WTC11 (cell line): Measurements from ENCODE around the gene IFFO2.

ENCODE experiments used
- GTF2I ChIP-seq: fragments of 250-450 bp; sonication (Bioruptor Pico); conservative IDR thresholded peaks from 2 replicates; pipeline ENCODE4 v1.4.0; 2021; ENCODE audit warnings: mild to moderate bottlenecking
- TF ChIP-seq, protein P1 (sequence below): sonication (generic); formaldehyde crosslinking; IDR thresholded peaks from 2 replicates; pipeline ENCODE4 v1.8.1; 2023; ENCODE audit warnings: mild to moderate bottlenecking, missing genetic modification reagents
- TF ChIP-seq, protein P2 (sequence below): sonication (generic); formaldehyde crosslinking; IDR thresholded peaks from 2 replicates; pipeline ENCODE4 v1.8.1; 2023; ENCODE audit warnings: mild to moderate bottlenecking, missing genetic modification reagents, borderline replicate concordance
- TF ChIP-seq, protein P3 (sequence below): fragments of 200-600 bp; IDR thresholded peaks from 2 replicates; pipeline ENCODE4 v1.8.0; 2022; ENCODE audit warnings: antibody characterized with exemption

DNA sequence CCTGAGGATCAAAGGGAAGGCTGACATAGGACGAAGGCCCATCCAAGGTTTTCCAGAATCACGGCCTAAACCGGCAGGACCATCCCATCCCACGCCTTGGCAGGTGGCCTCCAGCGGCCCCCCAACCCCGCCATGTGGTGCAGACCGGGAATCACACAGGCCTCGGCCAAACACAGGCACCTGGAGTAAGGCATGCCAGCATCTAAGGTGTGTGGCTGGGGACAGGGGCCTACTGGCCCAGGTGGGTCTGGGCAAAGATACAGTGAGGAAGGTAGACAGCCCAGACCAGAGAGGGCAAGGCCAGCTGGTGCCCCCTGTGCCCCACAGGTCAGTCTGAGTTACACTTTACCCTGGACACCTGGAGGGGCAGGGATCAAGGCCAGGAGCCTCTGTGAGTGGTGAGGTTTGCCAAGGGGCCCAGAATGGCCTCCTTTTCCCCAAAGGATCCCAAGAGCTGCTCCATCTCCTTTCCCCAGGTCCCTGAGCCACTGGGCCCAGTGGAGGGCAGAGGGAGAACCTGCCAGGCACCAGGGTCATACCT, 84.3 kb downstream of the IFFO2 start:
- no peak for TF ChIP-seq GTF2I (CRISPR knock-in tag)
- TF ChIP-seq, protein P1, sequence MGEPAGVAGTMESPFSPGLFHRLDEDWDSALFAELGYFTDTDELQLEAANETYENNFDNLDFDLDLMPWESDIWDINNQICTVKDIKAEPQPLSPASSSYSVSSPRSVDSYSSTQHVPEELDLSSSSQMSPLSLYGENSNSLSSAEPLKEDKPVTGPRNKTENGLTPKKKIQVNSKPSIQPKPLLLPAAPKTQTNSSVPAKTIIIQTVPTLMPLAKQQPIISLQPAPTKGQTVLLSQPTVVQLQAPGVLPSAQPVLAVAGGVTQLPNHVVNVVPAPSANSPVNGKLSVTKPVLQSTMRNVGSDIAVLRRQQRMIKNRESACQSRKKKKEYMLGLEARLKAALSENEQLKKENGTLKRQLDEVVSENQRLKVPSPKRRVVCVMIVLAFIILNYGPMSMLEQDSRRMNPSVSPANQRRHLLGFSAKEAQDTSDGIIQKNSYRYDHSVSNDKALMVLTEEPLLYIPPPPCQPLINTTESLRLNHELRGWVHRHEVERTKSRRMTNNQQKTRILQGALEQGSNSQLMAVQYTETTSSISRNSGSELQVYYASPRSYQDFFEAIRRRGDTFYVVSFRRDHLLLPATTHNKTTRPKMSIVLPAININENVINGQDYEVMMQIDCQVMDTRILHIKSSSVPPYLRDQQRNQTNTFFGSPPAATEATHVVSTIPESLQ (CRISPR knock-in tag): no peak
- TF ChIP-seq, protein P2, sequence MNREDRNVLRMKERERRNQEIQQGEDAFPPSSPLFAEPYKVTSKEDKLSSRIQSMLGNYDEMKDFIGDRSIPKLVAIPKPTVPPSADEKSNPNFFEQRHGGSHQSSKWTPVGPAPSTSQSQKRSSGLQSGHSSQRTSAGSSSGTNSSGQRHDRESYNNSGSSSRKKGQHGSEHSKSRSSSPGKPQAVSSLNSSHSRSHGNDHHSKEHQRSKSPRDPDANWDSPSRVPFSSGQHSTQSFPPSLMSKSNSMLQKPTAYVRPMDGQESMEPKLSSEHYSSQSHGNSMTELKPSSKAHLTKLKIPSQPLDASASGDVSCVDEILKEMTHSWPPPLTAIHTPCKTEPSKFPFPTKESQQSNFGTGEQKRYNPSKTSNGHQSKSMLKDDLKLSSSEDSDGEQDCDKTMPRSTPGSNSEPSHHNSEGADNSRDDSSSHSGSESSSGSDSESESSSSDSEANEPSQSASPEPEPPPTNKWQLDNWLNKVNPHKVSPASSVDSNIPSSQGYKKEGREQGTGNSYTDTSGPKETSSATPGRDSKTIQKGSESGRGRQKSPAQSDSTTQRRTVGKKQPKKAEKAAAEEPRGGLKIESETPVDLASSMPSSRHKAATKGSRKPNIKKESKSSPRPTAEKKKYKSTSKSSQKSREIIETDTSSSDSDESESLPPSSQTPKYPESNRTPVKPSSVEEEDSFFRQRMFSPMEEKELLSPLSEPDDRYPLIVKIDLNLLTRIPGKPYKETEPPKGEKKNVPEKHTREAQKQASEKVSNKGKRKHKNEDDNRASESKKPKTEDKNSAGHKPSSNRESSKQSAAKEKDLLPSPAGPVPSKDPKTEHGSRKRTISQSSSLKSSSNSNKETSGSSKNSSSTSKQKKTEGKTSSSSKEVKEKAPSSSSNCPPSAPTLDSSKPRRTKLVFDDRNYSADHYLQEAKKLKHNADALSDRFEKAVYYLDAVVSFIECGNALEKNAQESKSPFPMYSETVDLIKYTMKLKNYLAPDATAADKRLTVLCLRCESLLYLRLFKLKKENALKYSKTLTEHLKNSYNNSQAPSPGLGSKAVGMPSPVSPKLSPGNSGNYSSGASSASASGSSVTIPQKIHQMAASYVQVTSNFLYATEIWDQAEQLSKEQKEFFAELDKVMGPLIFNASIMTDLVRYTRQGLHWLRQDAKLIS (CRISPR knock-in tag): no peak
- TF ChIP-seq, protein P3, sequence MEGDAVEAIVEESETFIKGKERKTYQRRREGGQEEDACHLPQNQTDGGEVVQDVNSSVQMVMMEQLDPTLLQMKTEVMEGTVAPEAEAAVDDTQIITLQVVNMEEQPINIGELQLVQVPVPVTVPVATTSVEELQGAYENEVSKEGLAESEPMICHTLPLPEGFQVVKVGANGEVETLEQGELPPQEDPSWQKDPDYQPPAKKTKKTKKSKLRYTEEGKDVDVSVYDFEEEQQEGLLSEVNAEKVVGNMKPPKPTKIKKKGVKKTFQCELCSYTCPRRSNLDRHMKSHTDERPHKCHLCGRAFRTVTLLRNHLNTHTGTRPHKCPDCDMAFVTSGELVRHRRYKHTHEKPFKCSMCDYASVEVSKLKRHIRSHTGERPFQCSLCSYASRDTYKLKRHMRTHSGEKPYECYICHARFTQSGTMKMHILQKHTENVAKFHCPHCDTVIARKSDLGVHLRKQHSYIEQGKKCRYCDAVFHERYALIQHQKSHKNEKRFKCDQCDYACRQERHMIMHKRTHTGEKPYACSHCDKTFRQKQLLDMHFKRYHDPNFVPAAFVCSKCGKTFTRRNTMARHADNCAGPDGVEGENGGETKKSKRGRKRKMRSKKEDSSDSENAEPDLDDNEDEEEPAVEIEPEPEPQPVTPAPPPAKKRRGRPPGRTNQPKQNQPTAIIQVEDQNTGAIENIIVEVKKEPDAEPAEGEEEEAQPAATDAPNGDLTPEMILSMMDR: no peak
